Ovary (tissue), 3 donors: ENCODE results near the gene ARHGEF25.

Source experiments
- CTCF ChIP-seq, 3 donors: fragments of 450-650 bp in 2 of 3; fragments of 200-600 bp in 1 of 3; IDR thresholded peaks; one replicate each; pipeline versions ENCODE4 v1.5.1 to v1.8.0; 2016 to 2022; ENCODE audit warnings: antibody characterized with exemption in 3 of 3, mild to moderate bottlenecking in 1 of 3
- EP300 ChIP-seq: sonication (generic); formaldehyde crosslinking; IDR thresholded peaks from one replicate; pipeline ENCODE4 v1.6.1; 2017; ENCODE audit warnings: antibody characterized with exemption
- POLR2A ChIP-seq: fragments of 450-650 bp; IDR thresholded peaks from one replicate; pipeline ENCODE4 v1.6.1; 2017; ENCODE audit warnings: antibody characterized with exemption, mild to moderate bottlenecking, moderate library complexity
- donor health status: DM: no; HTN: no; CAD: no.

- no peak for TF ChIP-seq CTCF (IDR thresholded peaks at IDR 0.05)
- TF ChIP-seq EP300: no peak
- TF ChIP-seq POLR2A: no peak
These were observed 8.4 kb downstream of the ARHGEF25 start for GRCh38 chr12:57619434-57620244.
